ENCODE data around the gene MYH7B.

The MYH7B gene

GRCh38 chr20:34990231-34990630 is 34.6 kb downstream of the MYH7B start:
- no peak overlapping the region for H3K4me3 ChIP-seq (ENCODE audit: low read depth, low read length)
- no peaks in the 10 kb centered on the region for H3K9me3 ChIP-seq
- H3K4me1 ChIP-seq = no peaks in the 10 kb centered on the region
- no peak for DNase-seq
- no peaks in the 10 kb centered on the region for H3K27me3 ChIP-seq
- H3K36me3 ChIP-seq = no peaks in the 10 kb centered on the region
- no peak for TF ChIP-seq CTCF (IDR thresholded peaks at IDR 0.05; ENCODE audit: low read depth, low read length)

- Histone ChIP-seq H3K4me1 (no peaks in the 10 kb centered on the region), H3K4me3 (ENCODE audit: low read depth, low read length) (no peak overlapping the region), H3K36me3 (no peaks in the 10 kb centered on the region), H3K9me3 (no peaks in the 10 kb centered on the region), H3K27me3 (no peaks in the 10 kb centered on the region)
- DNase-seq = no peak
- TF ChIP-seq CTCF (IDR thresholded peaks at IDR 0.05; ENCODE audit: low read depth, low read length) = no peak
Measured at GRCh38 chr20:34990661-34991214, 35.1 kb downstream of the MYH7B start.

GRCh38 chr20:34992751-34993417 is 37.2 kb downstream of the MYH7B start:
- Histone ChIP-seq H3K36me3 (peaks cover 7% of the 10 kb centered on the region), H3K4me3 (ENCODE audit: low read depth, low read length) (no peak overlapping the region), H3K4me1 (peaks cover 4% of the 10 kb centered on the region; the same call in 1 of the 2 replicates), H3K9me3 (no peaks in the 10 kb centered on the region), H3K27me3 (no peaks in the 10 kb centered on the region)
- no peak for DNase-seq
- TF ChIP-seq CTCF (IDR thresholded peaks at IDR 0.05; ENCODE audit: low read depth, low read length) = no peak

GRCh38 chr20:34993941-34994508 is 38.4 kb downstream of the MYH7B start:
- no peak overlapping the region for H3K4me3 ChIP-seq (ENCODE audit: low read depth, low read length)
- no peak for DNase-seq
- H3K4me1 ChIP-seq = peaks cover 4% of the 10 kb centered on the region; the same call in 1 of the 2 replicates
- no peaks in the 10 kb centered on the region for H3K9me3 ChIP-seq
- no peaks in the 10 kb centered on the region for H3K27me3 ChIP-seq
- peaks cover 11% of the 10 kb centered on the region for H3K36me3 ChIP-seq
- no peak for TF ChIP-seq CTCF (IDR thresholded peaks at IDR 0.05; ENCODE audit: low read depth, low read length)

- TF ChIP-seq CTCF (IDR thresholded peaks at IDR 0.05; ENCODE audit: low read depth, low read length) = no peak
- Histone ChIP-seq H3K9me3 (no peaks in the 10 kb centered on the region), H3K4me1 (peaks cover 4% of the 10 kb centered on the region; the same call in 1 of the 2 replicates), H3K27me3 (no peaks in the 10 kb centered on the region), H3K4me3 (ENCODE audit: low read depth, low read length) (no peak overlapping the region), H3K36me3 (peaks cover 11% of the 10 kb centered on the region)
- DNase-seq = no peak
Measured at GRCh38 chr20:34994509-34995131, 39.0 kb downstream of the MYH7B start.
